ENCODE measurements around the gene GON4L.
"Not testable (repeated sequence)": the region's sequence is repeated elsewhere in the genome, so short reads cannot be mapped to it uniquely, and the experiment has no call there.

GON4L gene

DNA sequence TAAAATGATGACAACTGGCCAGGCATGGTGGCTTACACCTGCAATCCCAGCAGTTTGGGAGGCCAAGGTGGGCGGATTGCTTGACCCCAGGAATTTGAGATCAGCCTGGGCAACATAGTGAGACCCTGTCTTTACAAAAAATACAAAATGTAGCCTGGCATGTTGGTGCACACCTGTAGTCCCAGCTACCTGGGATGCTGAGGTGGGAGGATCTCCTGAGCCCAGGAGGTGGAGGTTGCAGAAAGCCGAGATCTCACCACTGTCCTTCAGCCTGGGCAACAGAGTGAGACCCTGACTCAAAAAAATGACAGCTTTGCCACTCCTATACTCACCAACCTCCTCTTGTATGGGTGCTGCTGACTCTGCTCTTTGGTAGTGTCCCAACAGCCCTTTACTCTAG, 20.9 kb upstream of the GON4L start:
- DNase-seq (ENCODE audit: low spot score), result no peak

DNA sequence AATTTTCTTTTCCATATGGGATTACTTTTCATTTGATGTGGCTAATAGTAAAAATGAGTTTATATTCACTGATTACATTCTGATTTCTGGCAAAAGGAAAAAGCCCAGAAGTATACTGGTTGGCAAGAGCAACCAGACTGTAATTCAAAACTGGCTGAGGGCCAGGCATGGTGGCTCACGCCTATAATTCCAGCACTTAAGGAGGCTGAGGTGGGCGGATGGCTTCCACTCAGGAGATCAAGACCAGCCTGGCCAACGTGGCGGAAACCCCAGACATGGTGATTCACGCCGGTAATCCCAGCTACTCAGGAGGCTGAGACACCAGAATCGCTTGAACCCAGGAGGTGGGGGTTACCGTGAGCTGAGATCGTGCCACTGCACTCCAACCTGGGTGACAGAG, 16.8 kb upstream of the GON4L start:
- no peak for DNase-seq (ENCODE audit: low spot score)

GRCh38 chr1:155872527-155872926, 15.5 kb upstream of the GON4L start:
- no peak for DNase-seq (ENCODE audit: low spot score)

- DNase-seq (ENCODE audit: low spot score), result peak; percentile 69
These were observed 14.4 kb upstream of the GON4L start for GRCh38 chr1:155871390-155871789.

GRCh38 chr1:155867766-155868165, 10.8 kb upstream of the GON4L start:
- DNase-seq (ENCODE audit: low spot score), result no peak

DNA sequence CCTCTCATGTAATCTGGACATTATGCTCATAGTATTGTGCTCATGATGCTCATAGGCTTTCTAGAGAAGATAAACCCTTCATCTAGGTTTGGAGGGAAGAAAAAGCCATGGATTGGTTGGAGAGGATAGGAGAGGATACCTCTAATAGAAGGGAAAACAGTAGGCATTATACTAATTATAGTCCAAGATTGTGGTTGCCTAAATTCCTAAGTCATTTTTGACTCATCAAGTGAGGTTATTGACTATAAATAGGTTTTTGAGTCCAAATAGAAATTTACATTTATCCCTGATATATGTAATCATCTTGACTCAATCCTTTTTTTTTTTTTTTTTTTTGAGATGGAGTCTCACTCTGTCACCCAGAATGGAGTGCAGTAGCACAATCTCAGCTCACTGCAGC, 7.4 kb upstream of the GON4L start:
- no peak for DNase-seq (ENCODE audit: low spot score)

- DNase-seq (ENCODE audit: low spot score), result no peak
These were observed 4.9 kb upstream of the GON4L start for GRCh38 chr1:155861896-155862295.

- no peak for DNase-seq (ENCODE audit: low spot score)
These were observed 4.0 kb upstream of the GON4L start for GRCh38 chr1:155860970-155861510.

GRCh38 chr1:155859881-155860871, 3.2 kb upstream of the GON4L start:
- DNase-seq (ENCODE audit: low spot score), result peak; percentile 92

DNA sequence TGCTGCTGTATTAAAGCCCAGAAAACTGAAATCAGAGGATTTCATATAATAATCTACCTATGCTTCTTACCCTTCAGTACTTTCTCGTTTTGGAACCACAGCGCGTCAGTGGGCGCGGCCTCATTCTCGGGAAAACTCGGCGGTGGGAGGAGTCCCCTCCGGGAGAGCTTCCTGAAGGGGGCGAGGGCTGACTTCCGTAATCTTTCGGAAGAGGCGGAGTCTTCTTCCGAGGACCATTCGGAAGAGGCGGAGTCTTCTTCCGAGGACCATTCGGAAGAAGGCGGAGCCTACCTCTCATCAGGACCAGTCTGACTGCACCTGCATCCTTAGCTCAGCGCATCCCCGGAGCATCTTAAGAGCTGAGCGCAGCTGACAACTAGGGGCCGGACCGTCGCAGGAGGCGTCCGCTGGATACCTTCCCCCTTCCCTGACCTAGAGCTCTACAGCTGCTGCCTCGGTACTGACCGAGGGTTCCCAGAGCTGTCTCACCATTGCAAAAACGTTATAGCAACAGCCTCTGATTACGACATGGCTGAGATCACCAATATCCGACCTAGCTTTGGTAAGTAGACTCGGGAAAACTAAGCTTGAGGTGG, 2.3 kb upstream of the GON4L start, which contains the start of gene SYT11:
TSS of gene SYT11 (plus strand) at position 334 of the 596 bp plus-strand sequence. CDS start at position 529, 195 bp downstream.
- peak; percentile 93 for DNase-seq (ENCODE audit: low spot score)

DNA sequence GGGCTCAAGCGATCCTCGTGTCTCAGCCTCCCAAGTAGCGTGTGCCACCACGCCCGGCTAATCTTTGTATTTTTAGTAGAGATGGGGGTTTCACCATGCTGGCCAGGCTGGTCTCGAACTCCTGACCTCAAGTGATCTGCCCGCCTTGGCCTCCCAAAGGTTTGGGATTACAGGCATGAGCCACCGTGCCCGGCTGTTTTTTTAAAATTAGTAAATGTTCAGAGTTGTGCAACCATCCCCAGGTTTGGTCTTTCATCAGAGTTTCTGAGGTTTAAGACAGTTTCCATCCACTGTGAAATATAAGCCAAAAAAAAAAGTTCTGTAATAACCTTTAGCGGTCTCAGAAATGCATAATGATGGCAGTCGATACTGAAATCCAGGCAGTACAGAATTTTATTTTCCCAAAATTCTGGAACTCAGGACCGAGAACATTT, 1.8 kb upstream of the GON4L start:
- no peak for DNase-seq (ENCODE audit: low spot score)

GRCh38 chr1:155856257-155856974, 598 bp downstream of the GON4L start:
- DNase-seq (ENCODE audit: low spot score), result no peak

DNA sequence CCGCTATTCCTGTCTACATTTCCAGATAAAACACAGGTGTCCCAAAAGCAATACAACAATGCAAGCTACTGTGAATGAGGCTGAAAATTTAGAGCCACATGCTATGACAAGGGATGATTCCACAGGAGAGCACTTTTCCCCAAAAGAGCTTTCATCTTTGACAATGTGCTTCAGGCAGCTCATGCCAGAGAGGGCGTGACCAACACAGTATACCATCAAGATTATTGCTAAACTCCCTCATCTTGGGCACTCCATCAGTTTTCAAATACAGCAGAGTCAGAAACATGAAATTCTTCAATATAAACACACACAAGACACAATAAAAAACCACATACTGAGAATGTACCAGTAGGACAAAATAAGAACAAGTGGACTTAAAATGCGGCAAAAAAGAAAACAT, 6.7 kb downstream of the GON4L start:
- DNase-seq (ENCODE audit: low spot score), result no peak

DNA sequence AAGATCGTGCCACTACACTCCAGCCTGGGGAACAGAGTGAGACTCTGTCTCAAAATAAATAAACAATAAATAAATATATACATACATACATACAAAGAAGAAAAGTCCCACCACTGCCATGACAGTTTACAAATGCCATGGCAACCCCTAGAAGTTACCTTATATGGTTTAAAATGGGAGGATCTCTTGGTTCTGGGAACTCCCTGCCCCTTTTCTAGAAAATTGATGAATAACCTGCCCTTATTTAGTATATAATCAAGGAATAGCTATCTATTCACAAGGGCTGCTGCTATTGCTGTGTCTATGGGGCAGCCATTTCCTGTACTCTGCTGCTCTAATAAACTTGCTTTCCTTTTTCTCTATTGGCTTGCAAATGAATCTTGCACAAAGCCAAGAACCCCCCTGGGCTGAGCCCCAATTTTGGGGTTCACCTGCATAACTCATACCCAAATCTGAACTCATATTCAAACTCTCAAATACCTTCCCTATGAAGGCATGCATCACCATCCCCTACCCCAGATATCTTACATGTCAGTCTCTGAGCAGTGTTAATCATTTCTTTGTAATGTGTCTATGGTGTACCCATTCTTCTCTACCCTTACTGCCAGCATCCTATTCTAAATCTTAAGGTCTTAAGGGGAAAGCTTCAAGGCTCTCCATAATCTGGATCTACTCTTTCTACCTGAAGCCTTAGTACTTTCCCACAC, 9.0 kb downstream of the GON4L start:
- DNase-seq (ENCODE audit: low spot score), result no peak

DNA sequence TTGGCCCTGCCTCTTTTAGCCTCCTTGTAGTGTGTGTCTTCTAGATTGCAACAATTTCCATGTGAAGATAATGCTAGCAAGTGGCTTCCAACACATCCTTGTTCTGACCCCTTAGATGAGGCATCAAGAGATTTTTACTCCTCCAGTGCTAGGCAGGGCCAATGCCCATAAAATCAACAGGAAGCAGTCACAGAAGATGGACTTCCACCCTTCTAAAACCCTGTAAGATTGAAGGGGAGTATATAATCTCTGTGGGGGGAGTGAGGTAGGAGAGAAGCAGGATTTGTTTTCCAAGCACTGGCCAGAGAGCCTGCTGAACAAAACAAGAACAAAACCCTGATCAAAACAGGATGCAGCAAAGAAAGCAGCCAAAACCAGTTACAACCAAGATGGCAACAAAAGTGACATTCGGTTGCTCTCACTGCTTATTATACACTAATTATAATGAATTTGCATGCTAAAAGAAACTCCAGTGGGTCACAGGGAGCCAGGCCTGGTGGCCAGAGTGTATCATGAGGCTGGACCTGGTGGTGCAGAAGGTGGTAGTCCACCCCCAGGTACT, 12.1 kb downstream of the GON4L start:
- no peak for DNase-seq (ENCODE audit: low spot score)

DNA sequence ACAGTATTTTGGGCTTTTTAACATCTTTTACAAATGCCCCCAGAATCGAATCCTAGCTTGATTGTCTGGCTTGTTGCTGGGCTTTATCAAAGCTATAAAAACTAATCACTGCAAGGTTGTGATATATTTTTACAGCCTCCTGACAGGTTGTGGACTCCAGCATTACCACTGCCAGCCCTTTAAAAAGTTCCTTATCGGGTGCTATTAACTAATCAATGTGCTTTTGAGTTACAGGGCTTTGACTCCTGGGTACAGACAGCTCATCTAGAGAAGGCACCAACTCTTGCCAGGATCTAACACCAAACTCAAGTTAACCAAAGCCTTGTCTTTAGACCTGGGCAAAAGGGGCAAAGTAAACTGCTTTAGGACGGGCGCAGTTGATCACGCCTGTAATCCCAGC, 16.6 kb downstream of the GON4L start:
- no peak for DNase-seq (ENCODE audit: low spot score)

DNA sequence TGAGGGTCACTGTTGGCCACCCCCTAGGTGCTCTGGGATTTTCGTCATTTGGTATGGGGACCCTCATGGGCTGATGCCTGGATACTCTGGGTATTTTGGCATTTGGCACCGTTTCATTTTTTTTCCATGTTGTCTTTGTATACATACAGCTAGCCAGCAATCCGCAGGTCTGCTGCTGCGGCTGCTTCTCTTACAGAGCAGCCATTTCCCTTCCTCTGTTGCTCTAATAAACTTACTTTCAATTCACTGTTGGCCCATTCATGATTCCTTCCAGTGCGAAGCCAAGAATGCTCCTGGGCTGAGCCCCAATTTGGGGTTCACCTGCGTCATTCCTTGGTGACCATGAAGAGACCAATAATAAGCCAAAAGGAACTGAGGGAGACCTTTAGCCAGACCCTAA, 21.5 kb downstream of the GON4L start:
- no peak for DNase-seq (ENCODE audit: low spot score)

- DNase-seq (ENCODE audit: low spot score), result not testable (repeated sequence)
These were observed 22.1 kb downstream of the GON4L start for GRCh38 chr1:155834927-155835399.

DNA sequence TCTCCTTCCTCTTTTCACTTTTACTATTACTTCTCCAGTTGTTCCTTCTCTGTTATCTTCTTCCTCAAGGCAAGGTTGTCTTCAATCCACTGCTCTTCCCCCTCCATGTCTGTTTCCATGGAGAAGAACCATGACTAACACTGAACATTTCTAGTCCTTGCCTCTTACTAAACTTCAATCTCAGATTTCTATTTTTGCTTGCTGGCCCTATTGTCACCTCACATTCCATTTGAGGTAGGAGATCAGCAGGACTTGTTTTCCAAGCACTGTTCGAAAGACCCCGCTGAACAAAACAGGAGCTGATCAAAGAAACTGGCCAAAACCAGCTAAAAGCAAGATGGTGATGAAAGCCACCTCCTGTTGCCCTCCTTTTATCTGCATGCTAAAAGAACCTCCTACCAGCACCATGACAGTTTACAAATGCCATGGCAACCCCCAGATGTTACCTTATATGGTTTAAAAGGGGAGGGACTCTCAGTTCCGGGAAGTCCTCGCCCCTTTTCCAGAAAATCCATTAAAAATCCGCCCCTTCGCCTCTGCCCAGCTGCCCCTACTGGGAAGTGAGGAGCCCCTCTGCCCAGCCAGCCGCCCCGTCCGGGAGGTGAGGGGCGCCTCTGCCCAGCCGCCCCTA, 22.6 kb downstream of the GON4L start:
- no peak for DNase-seq (ENCODE audit: low spot score)

DNA sequence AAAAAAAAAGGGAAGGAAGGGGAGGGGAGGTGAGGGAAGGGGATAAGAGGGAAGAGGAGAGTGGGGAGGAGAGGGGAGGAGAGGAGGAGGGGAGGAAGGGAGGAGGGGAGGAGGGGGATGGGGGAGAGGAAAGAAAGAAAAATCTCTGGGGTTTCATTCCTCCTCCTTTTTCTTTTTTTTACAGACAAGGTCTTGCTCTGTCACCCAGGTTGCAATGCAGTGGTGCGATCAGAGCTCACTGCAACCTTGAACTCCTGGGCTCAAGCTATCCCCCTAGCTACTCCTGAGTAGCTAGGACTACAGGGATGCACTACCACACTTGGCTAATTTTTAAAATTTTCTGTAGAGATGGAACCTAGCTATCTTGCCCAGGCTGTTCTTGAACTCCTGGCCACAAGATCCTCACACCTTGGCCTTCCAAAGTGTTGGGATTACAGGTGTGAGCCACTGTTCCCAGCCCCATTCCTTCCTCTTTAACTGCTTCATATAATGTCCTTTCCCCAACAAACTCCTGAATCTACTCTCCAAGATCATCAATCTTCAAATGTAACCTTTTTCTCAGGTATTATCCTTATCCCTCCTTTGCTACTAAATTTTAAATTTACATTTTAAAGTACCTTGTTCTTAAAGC, 23.2 kb downstream of the GON4L start:
- DNase-seq (ENCODE audit: low spot score), result no peak

Data from left forelimb (tissue), 1 donor.